Calu3 (cell line): Measurements from ENCODE around the gene TCFL5. TPM values are rescaled to one million over a fixed set of nuclear protein-coding genes. Genes with fewer than 3 reads are reported as not detected.

Source experiments
- BruUV-seq: library from RNA; stranded (reverse); fragments of 400-500 nt; replicated peaks from 2 replicates; lab custom pipeline; 2021; lab: Mats Ljungman, UMichigan
- CTCF ChIA-PET: fragments of 300-600 bp; sonication (Branson Sonifier 250); formaldehyde crosslinking; loops from one replicate; lab custom pipeline; 2022; ENCODE audit warnings: antibody characterized with exemption; lab: Charles Lee
- DNase-seq: peaks from one replicate; pipeline ENCODE4 v3.0.0; 2022
- H3K27ac Mint-ChIP-seq: one replicate; pipeline ENCODE4 v1.8.0; 2022; ENCODE audit warnings: mixed read lengths; ENCODE audit not compliant: unreplicated experiment
- H3K27me3 Mint-ChIP-seq: one replicate; pipeline ENCODE4 v1.8.0; 2022; ENCODE audit warnings: mixed read lengths; ENCODE audit not compliant: unreplicated experiment
- H3K36me3 Mint-ChIP-seq: one replicate; pipeline ENCODE4 v1.8.0; 2022; ENCODE audit warnings: mild to moderate bottlenecking, moderate library complexity, mixed read lengths; ENCODE audit not compliant: insufficient read depth, unreplicated experiment
- H3K4me1 Mint-ChIP-seq: one replicate; pipeline ENCODE4 v1.8.0; 2022; ENCODE audit warnings: mild to moderate bottlenecking, low read depth, mixed read lengths; ENCODE audit not compliant: unreplicated experiment
- H3K4me3 Mint-ChIP-seq: one replicate; pipeline ENCODE4 v1.8.0; 2022; ENCODE audit warnings: mild to moderate bottlenecking, low read depth, moderate library complexity, mixed read lengths; ENCODE audit not compliant: unreplicated experiment
- H3K9me3 Mint-ChIP-seq: one replicate; pipeline ENCODE4 v1.8.0; 2022; ENCODE audit warnings: low read depth, mixed read lengths; ENCODE audit not compliant: unreplicated experiment
- intact Hi-C: fragments of 100-400 bp; cut with micrococcal nuclease; formaldehyde crosslinking; loops from one replicate; pipeline ENCODE4 v1.10.0; 2022; ENCODE audit not compliant: unreplicated experiment
- total RNA-seq: library from RNA; stranded (reverse); gene quantifications from 2 replicates; pipeline ENCODE4 v1.2.3, GENCODE V29; 2022
- TF ChIP-seq, protein P1 (sequence below): fragments of 200-600 bp; IDR thresholded peaks from one replicate; pipeline ENCODE4 v1.8.0; 2022; ENCODE audit warnings: antibody characterized with exemption; ENCODE audit not compliant: unreplicated experiment

Gene TCFL5
- total RNA-seq, 1 experiment from 2014 or later = 22.3 TPM

DNA sequence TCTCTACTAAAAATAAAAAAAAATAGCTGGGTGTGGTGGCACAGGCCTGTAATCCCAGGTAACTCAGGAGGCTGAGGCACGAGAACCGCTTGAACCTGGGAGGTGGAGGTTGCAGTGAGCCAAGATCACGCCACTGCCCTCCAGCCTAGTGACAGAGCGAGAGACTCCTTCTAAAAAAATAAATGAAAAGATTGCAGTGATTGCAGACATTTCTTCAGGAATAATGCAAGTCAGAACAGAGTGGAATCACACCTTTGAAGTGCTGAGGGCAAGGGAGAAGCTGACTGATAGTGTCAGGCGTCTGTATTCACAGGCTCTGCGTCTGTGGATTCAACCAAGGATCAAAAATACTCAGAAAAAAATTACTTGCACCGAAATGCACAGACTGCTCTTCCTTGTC, 2.6 kb upstream of the TCFL5 start:
- H3K27me3 Mint-ChIP-seq = peaks cover 64% of the 10 kb centered on the region
- DNase-seq = no peak
- CTCF ChIA-PET = interaction anchor here (0.7 kb wide), 1 partner anchor 105 kb away, joined by 3 read pairs; no protein-coding TSS in a partner anchor
- TF ChIP-seq, protein P1, sequence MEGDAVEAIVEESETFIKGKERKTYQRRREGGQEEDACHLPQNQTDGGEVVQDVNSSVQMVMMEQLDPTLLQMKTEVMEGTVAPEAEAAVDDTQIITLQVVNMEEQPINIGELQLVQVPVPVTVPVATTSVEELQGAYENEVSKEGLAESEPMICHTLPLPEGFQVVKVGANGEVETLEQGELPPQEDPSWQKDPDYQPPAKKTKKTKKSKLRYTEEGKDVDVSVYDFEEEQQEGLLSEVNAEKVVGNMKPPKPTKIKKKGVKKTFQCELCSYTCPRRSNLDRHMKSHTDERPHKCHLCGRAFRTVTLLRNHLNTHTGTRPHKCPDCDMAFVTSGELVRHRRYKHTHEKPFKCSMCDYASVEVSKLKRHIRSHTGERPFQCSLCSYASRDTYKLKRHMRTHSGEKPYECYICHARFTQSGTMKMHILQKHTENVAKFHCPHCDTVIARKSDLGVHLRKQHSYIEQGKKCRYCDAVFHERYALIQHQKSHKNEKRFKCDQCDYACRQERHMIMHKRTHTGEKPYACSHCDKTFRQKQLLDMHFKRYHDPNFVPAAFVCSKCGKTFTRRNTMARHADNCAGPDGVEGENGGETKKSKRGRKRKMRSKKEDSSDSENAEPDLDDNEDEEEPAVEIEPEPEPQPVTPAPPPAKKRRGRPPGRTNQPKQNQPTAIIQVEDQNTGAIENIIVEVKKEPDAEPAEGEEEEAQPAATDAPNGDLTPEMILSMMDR = no peak
- no peak overlapping the region for H3K4me3 Mint-ChIP-seq
- peaks cover 22% of the 10 kb centered on the region for H3K36me3 Mint-ChIP-seq
- no peak overlapping the region for H3K27ac Mint-ChIP-seq
- no TSS peak for BruUV-seq
- peaks cover 14% of the 10 kb centered on the region for H3K4me1 Mint-ChIP-seq
- peaks cover 4% of the 10 kb centered on the region for H3K9me3 Mint-ChIP-seq
- intact Hi-C loops = no loop called here

DNA sequence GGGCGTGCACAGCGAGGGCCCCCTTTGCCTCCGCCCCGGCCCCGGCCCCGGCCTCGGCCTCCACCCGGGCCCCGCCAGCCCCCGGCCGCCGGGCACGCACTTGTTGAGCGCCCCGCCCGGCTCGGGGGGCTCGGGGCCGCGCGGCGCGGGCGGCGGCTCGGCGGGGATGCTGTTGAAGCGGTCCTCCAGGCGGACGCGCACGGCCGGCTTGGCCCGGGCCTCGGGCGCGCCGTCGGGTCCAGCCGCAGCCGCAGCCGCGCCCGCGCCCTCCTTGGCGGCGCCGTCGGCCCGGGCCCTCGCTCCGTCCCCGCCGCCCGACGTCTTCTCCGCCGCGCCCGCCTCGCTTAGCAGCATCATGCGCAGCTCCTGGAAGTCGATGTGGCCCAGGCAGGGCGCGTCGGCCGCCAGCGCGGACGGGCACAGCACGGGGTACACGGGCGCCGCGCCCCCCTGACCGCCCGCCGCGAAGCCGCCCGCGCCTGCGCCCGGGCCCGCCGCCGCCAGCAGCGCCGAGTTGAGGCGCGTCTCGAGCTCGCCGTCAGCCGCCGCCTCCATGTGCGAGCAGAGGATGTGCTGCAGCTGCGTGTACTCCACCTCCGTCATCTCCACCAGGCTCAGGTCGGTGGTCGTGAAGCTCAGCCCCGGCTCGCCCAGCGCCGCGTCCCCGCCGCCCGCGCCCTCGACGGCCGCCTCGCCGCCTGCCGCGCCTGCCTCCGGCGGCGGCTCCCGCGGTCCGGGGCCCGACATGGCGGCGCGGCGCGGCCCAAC, 514 bp downstream of the TCFL5 start:
- TF ChIP-seq, protein P1 = no peak
- Mint-ChIP-seq H3K4me1 (peaks cover 29% of the 10 kb centered on the region), H3K4me3 (peak overlapping the region; percentile 72), H3K9me3 (peaks cover 4% of the 10 kb centered on the region), H3K27me3 (peaks cover 38% of the 10 kb centered on the region), H3K36me3 (peaks cover 31% of the 10 kb centered on the region), H3K27ac (no peak overlapping the region)
- peak; percentile 46 for DNase-seq
- no TSS peak for BruUV-seq
- intact Hi-C loops = loop anchor here (1.0 kb wide), 1 partner anchor 39 kb away; no protein-coding TSS in a partner anchor
- CTCF ChIA-PET = interaction anchor here (0.7 to 1.7 kb wide), 5 partner anchors 14 to 112 kb away, joined by 4 to 10 read pairs (median 6); no protein-coding TSS in a partner anchor

DNA sequence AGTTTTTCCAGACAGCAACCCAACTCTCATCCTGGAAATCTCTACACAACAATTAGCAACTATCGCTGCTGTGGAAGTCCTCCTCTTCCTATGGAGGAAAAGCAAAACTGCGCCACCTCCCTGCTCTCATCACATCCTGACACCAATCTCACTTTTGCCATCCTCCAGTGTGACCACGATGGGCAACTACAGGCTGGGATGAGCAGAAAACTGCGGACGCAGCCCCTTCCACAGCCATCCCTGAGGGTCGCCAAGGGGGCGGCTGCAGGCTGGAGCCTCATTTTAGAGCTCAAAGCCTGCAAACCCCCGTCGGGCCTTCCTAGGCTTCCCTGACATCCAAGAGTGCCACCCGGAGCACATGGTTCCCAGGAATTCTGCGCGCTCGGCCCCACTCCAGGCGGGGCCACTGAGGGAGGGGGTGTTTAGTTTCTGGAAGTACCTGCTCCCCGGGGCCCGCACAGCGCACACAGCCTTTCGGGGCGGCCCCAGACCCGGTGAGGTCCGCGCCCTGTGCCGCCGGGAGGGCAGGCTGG, 1.2 kb downstream of the TCFL5 start:
- Mint-ChIP-seq H3K4me1 (peaks cover 29% of the 10 kb centered on the region), H3K9me3 (peaks cover 4% of the 10 kb centered on the region), H3K27ac (no peak overlapping the region), H3K27me3 (peaks cover 32% of the 10 kb centered on the region), H3K4me3 (peak overlapping the region; percentile 72), H3K36me3 (peaks cover 31% of the 10 kb centered on the region)
- CTCF ChIA-PET = no interaction called here
- intact Hi-C loops = loop anchor here (1.0 kb wide), 1 partner anchor 38 kb away; no protein-coding TSS in a partner anchor
- peak; percentile 35 for DNase-seq
- TF ChIP-seq, protein P1 = no peak
- no TSS peak for BruUV-seq

DNA sequence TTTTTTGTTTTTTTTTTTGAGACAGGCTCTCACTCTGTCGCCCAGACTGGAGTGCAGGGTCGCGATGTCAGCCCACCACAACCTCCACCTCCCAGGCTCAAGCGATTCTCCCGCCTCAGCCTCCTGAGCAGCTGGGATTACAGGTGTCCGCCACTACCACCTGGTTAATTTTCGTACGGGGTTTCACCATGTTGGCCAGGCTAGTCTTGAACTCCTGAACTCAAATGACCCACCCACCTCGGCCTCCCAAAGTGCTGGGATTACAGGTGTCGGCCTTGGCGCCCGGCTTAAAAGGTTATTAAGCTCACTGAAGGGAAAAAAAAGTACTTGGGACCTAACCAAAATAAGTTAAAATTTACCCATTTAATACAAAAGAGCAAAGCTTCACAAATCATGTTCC, 1.9 kb downstream of the TCFL5 start:
- Mint-ChIP-seq H3K27me3 (peaks cover 24% of the 10 kb centered on the region), H3K36me3 (peaks cover 34% of the 10 kb centered on the region), H3K4me1 (peaks cover 29% of the 10 kb centered on the region), H3K9me3 (peaks cover 4% of the 10 kb centered on the region), H3K27ac (no peak overlapping the region), H3K4me3 (peak overlapping the region; percentile 72)
- TF ChIP-seq, protein P1 = no peak
- no peak for DNase-seq
- TSS peak; percentile 41 for BruUV-seq
- CTCF ChIA-PET = no interaction called here
- intact Hi-C loops = loop anchor here (1.0 kb wide), 1 partner anchor 37 kb away; no protein-coding TSS in a partner anchor
